Measurements from ENCODE around the gene LILRB1.
"Not testable (repeated sequence)": the region's sequence is repeated elsewhere in the genome, so short reads cannot be mapped to it uniquely, and the experiment has no call there.

Gene LILRB1
- total RNA-seq: 0 to 10.5 (median 0.09) reads per million in 3 donors

GRCh38 chr19:54630262-54630661, at the start of gene LILRB1:
TSS of gene LILRB1 (plus strand) at chr19:54630484. CDS start at chr19:54631074, 590 bp downstream.
- not testable (repeated sequence) for DNase-seq; H3K4me3 ChIP-seq (ENCODE audit: insufficient read depth, low read depth, low read length, poor library complexity, severe bottlenecking); H3K27ac ChIP-seq (ENCODE audit: insufficient read depth, low read length, poor library complexity, severe bottlenecking); H3K27me3 ChIP-seq (replicated peaks; ENCODE audit: control insufficient read depth, insufficient read depth, low read length, poor library complexity, severe bottlenecking); H3K9me3 ChIP-seq (ENCODE audit: control insufficient read depth, low read length); H3K4me1 ChIP-seq (ENCODE audit: control insufficient read depth, insufficient read depth, low read length, poor library complexity, severe bottlenecking); H3K36me3 ChIP-seq (ENCODE audit: control insufficient read depth, insufficient read depth, low read length)

GRCh38 chr19:54586397-54586796, 43.9 kb upstream of the LILRB1 start:
- Histone ChIP-seq H3K36me3 (ENCODE audit: control insufficient read depth, insufficient read depth, low read length) (no peaks in the 10 kb centered on the region), H3K27ac (ENCODE audit: insufficient read depth, low read length, poor library complexity, severe bottlenecking) (no peak overlapping the region), H3K4me3 (ENCODE audit: insufficient read depth, low read depth, low read length, poor library complexity, severe bottlenecking) (no peak overlapping the region), H3K9me3 (ENCODE audit: control insufficient read depth, low read length) (no peaks in the 10 kb centered on the region), H3K4me1 (ENCODE audit: control insufficient read depth, insufficient read depth, low read length, poor library complexity, severe bottlenecking) (no peaks in the 10 kb centered on the region), H3K27me3 (replicated peaks; ENCODE audit: control insufficient read depth, insufficient read depth, low read length, poor library complexity, severe bottlenecking) (no peaks in the 10 kb centered on the region)
- no peak for DNase-seq

GRCh38 chr19:54587026-54587425, 43.3 kb upstream of the LILRB1 start:
- Histone ChIP-seq H3K36me3 (ENCODE audit: control insufficient read depth, insufficient read depth, low read length) (no peaks in the 10 kb centered on the region), H3K4me3 (ENCODE audit: insufficient read depth, low read depth, low read length, poor library complexity, severe bottlenecking) (no peak overlapping the region), H3K27ac (ENCODE audit: insufficient read depth, low read length, poor library complexity, severe bottlenecking) (no peak overlapping the region), H3K4me1 (ENCODE audit: control insufficient read depth, insufficient read depth, low read length, poor library complexity, severe bottlenecking) (no peaks in the 10 kb centered on the region), H3K9me3 (ENCODE audit: control insufficient read depth, low read length) (no peaks in the 10 kb centered on the region), H3K27me3 (replicated peaks; ENCODE audit: control insufficient read depth, insufficient read depth, low read length, poor library complexity, severe bottlenecking) (no peaks in the 10 kb centered on the region)
- no peak for DNase-seq

GRCh38 chr19:54593445-54593844, 36.8 kb upstream of the LILRB1 start, which contains the start of gene LILRA1:
TSS of gene LILRA1 (plus strand) at chr19:54593632. CDS start at chr19:54594245, 613 bp downstream.
- H3K27ac ChIP-seq (ENCODE audit: insufficient read depth, low read length, poor library complexity, severe bottlenecking); H3K36me3 ChIP-seq (ENCODE audit: control insufficient read depth, insufficient read depth, low read length); DNase-seq; H3K4me3 ChIP-seq (ENCODE audit: insufficient read depth, low read depth, low read length, poor library complexity, severe bottlenecking); H3K4me1 ChIP-seq (ENCODE audit: control insufficient read depth, insufficient read depth, low read length, poor library complexity, severe bottlenecking); H3K9me3 ChIP-seq (ENCODE audit: control insufficient read depth, low read length); H3K27me3 ChIP-seq (replicated peaks; ENCODE audit: control insufficient read depth, insufficient read depth, low read length, poor library complexity, severe bottlenecking): not testable (repeated sequence)

- not testable (repeated sequence) for DNase-seq; H3K9me3 ChIP-seq (ENCODE audit: control insufficient read depth, low read length); H3K4me1 ChIP-seq (ENCODE audit: control insufficient read depth, insufficient read depth, low read length, poor library complexity, severe bottlenecking); H3K27me3 ChIP-seq (replicated peaks; ENCODE audit: control insufficient read depth, insufficient read depth, low read length, poor library complexity, severe bottlenecking); H3K27ac ChIP-seq (ENCODE audit: insufficient read depth, low read length, poor library complexity, severe bottlenecking); H3K4me3 ChIP-seq (ENCODE audit: insufficient read depth, low read depth, low read length, poor library complexity, severe bottlenecking); H3K36me3 ChIP-seq (ENCODE audit: control insufficient read depth, insufficient read depth, low read length)
These were observed 36.2 kb upstream of the LILRB1 start for GRCh38 chr19:54593931-54594626.

- no peak overlapping the region for H3K27ac ChIP-seq (ENCODE audit: insufficient read depth, low read length, poor library complexity, severe bottlenecking)
- H3K9me3 ChIP-seq (ENCODE audit: control insufficient read depth, low read length): no peaks in the 10 kb centered on the region
- DNase-seq: no peak
- H3K4me1 ChIP-seq (ENCODE audit: control insufficient read depth, insufficient read depth, low read length, poor library complexity, severe bottlenecking): no peaks in the 10 kb centered on the region
- no peaks in the 10 kb centered on the region for H3K27me3 ChIP-seq (replicated peaks; ENCODE audit: control insufficient read depth, insufficient read depth, low read length, poor library complexity, severe bottlenecking)
- H3K4me3 ChIP-seq (ENCODE audit: insufficient read depth, low read depth, low read length, poor library complexity, severe bottlenecking): no peak overlapping the region
- H3K36me3 ChIP-seq (ENCODE audit: control insufficient read depth, insufficient read depth, low read length): no peaks in the 10 kb centered on the region
These were observed 35.5 kb upstream of the LILRB1 start for GRCh38 chr19:54594737-54595136.

GRCh38 chr19:54595680-54596436, 34.4 kb upstream of the LILRB1 start:
- DNase-seq; H3K4me1 ChIP-seq (ENCODE audit: control insufficient read depth, insufficient read depth, low read length, poor library complexity, severe bottlenecking); H3K4me3 ChIP-seq (ENCODE audit: insufficient read depth, low read depth, low read length, poor library complexity, severe bottlenecking); H3K27ac ChIP-seq (ENCODE audit: insufficient read depth, low read length, poor library complexity, severe bottlenecking); H3K36me3 ChIP-seq (ENCODE audit: control insufficient read depth, insufficient read depth, low read length); H3K27me3 ChIP-seq (replicated peaks; ENCODE audit: control insufficient read depth, insufficient read depth, low read length, poor library complexity, severe bottlenecking); H3K9me3 ChIP-seq (ENCODE audit: control insufficient read depth, low read length): not testable (repeated sequence)

GRCh38 chr19:54600212-54600611, 30.1 kb upstream of the LILRB1 start:
- H3K4me3 ChIP-seq (ENCODE audit: insufficient read depth, low read depth, low read length, poor library complexity, severe bottlenecking): no peak overlapping the region
- no peaks in the 10 kb centered on the region for H3K4me1 ChIP-seq (ENCODE audit: control insufficient read depth, insufficient read depth, low read length, poor library complexity, severe bottlenecking)
- no peaks in the 10 kb centered on the region for H3K27me3 ChIP-seq (replicated peaks; ENCODE audit: control insufficient read depth, insufficient read depth, low read length, poor library complexity, severe bottlenecking)
- no peak for DNase-seq
- no peak overlapping the region for H3K27ac ChIP-seq (ENCODE audit: insufficient read depth, low read length, poor library complexity, severe bottlenecking)
- H3K9me3 ChIP-seq (ENCODE audit: control insufficient read depth, low read length): no peaks in the 10 kb centered on the region
- H3K36me3 ChIP-seq (ENCODE audit: control insufficient read depth, insufficient read depth, low read length): no peaks in the 10 kb centered on the region

GRCh38 chr19:54606230-54606629, 24.1 kb upstream of the LILRB1 start:
- H3K36me3 ChIP-seq (ENCODE audit: control insufficient read depth, insufficient read depth, low read length): no peaks in the 10 kb centered on the region
- DNase-seq: no peak
- no peaks in the 10 kb centered on the region for H3K4me1 ChIP-seq (ENCODE audit: control insufficient read depth, insufficient read depth, low read length, poor library complexity, severe bottlenecking)
- H3K4me3 ChIP-seq (ENCODE audit: insufficient read depth, low read depth, low read length, poor library complexity, severe bottlenecking): no peak overlapping the region
- H3K27ac ChIP-seq (ENCODE audit: insufficient read depth, low read length, poor library complexity, severe bottlenecking): no peak overlapping the region
- no peaks in the 10 kb centered on the region for H3K9me3 ChIP-seq (ENCODE audit: control insufficient read depth, low read length)
- no peaks in the 10 kb centered on the region for H3K27me3 ChIP-seq (replicated peaks; ENCODE audit: control insufficient read depth, insufficient read depth, low read length, poor library complexity, severe bottlenecking)

Data from effector memory CD4-positive, alpha-beta T cell (primary cell).